Measurements from ENCODE around the gene TBC1D22B. TPM values are rescaled to one million over a fixed set of nuclear protein-coding genes. Genes with fewer than 3 reads are reported as not detected.
A peak's percentile ranks its signal among the peaks of the same experiment; 100 is the strongest.

TBC1D22B gene
- total RNA-seq, 1 experiment from 2014 or later: 6.6 TPM

GRCh38 chr6:37308069-37308815 lies 50.7 kb downstream of the TBC1D22B start:
- Histone ChIP-seq H3K4me3 (no peak overlapping the region), H3K4me1 (replicated peaks) (peaks cover 15% of the 10 kb centered on the region), H3K9me3 (replicated peaks) (no peaks in the 10 kb centered on the region), H3K27me3 (replicated peaks) (no peaks in the 10 kb centered on the region), H3K36me3 (peaks cover 38% of the 10 kb centered on the region), H3K27ac (no peak overlapping the region)
- no peak for DNase-seq (ENCODE audit: low read depth in 1 of 2, low spot score in 2 of 2)

GRCh38 chr6:37309046-37309445 lies 51.5 kb downstream of the TBC1D22B start:
- no peak overlapping the region for H3K4me3 ChIP-seq
- H3K27ac ChIP-seq: no peak overlapping the region
- H3K36me3 ChIP-seq: peaks cover 37% of the 10 kb centered on the region
- H3K27me3 ChIP-seq (replicated peaks): no peaks in the 10 kb centered on the region
- no peaks in the 10 kb centered on the region for H3K9me3 ChIP-seq (replicated peaks)
- peaks cover 15% of the 10 kb centered on the region for H3K4me1 ChIP-seq (replicated peaks)
- no peak for DNase-seq (ENCODE audit: low read depth in 1 of 2, low spot score in 2 of 2)

- no peak for DNase-seq (ENCODE audit: low read depth in 1 of 2, low spot score in 2 of 2)
- Histone ChIP-seq H3K9me3 (replicated peaks) (no peaks in the 10 kb centered on the region), H3K4me1 (replicated peaks) (peaks cover 15% of the 10 kb centered on the region), H3K27me3 (replicated peaks) (no peaks in the 10 kb centered on the region), H3K4me3 (no peak overlapping the region), H3K27ac (no peak overlapping the region), H3K36me3 (peaks cover 40% of the 10 kb centered on the region)
These were observed 52.1 kb downstream of the TBC1D22B start for GRCh38 chr6:37309692-37310091.

- Histone ChIP-seq H3K9me3 (replicated peaks) (no peaks in the 10 kb centered on the region), H3K4me1 (replicated peaks) (peaks cover 15% of the 10 kb centered on the region), H3K36me3 (peaks cover 46% of the 10 kb centered on the region), H3K4me3 (no peak overlapping the region), H3K27ac (no peak overlapping the region), H3K27me3 (replicated peaks) (no peaks in the 10 kb centered on the region)
- no peak for DNase-seq (ENCODE audit: low read depth in 1 of 2, low spot score in 2 of 2)
These were observed 53.4 kb downstream of the TBC1D22B start for GRCh38 chr6:37310966-37311365.

GRCh38 chr6:37311741-37312473 lies 54.3 kb downstream of the TBC1D22B start:
- H3K27ac ChIP-seq: no peak overlapping the region
- no peaks in the 10 kb centered on the region for H3K27me3 ChIP-seq (replicated peaks)
- H3K4me1 ChIP-seq (replicated peaks): peaks cover 15% of the 10 kb centered on the region
- H3K9me3 ChIP-seq (replicated peaks): no peaks in the 10 kb centered on the region
- DNase-seq (ENCODE audit: low read depth in 1 of 2, low spot score in 2 of 2): peak in 1 of 2 experiments; percentile 11
- peaks cover 46% of the 10 kb centered on the region for H3K36me3 ChIP-seq
- no peak overlapping the region for H3K4me3 ChIP-seq

- Histone ChIP-seq H3K9me3 (replicated peaks) (no peaks in the 10 kb centered on the region), H3K4me3 (no peak overlapping the region), H3K27me3 (replicated peaks) (no peaks in the 10 kb centered on the region), H3K27ac (no peak overlapping the region), H3K4me1 (replicated peaks) (peaks cover 15% of the 10 kb centered on the region), H3K36me3 (peaks cover 60% of the 10 kb centered on the region)
- no peak for DNase-seq (ENCODE audit: low read depth in 1 of 2, low spot score in 2 of 2)
These were observed 56.3 kb downstream of the TBC1D22B start for GRCh38 chr6:37313723-37314486.

GRCh38 chr6:37314487-37315156 lies 57.0 kb downstream of the TBC1D22B start:
- no peak for DNase-seq (ENCODE audit: low read depth in 1 of 2, low spot score in 2 of 2)
- Histone ChIP-seq H3K27ac (no peak overlapping the region), H3K27me3 (replicated peaks) (no peaks in the 10 kb centered on the region), H3K9me3 (replicated peaks) (no peaks in the 10 kb centered on the region), H3K4me3 (no peak overlapping the region), H3K4me1 (replicated peaks) (peaks cover 15% of the 10 kb centered on the region), H3K36me3 (peaks cover 63% of the 10 kb centered on the region)

GRCh38 chr6:37315157-37315515 lies 57.6 kb downstream of the TBC1D22B start:
- H3K4me3 ChIP-seq: no peak overlapping the region
- no peaks in the 10 kb centered on the region for H3K27me3 ChIP-seq (replicated peaks)
- no peak for DNase-seq (ENCODE audit: low read depth in 1 of 2, low spot score in 2 of 2)
- no peaks in the 10 kb centered on the region for H3K9me3 ChIP-seq (replicated peaks)
- peaks cover 15% of the 10 kb centered on the region for H3K4me1 ChIP-seq (replicated peaks)
- no peak overlapping the region for H3K27ac ChIP-seq
- peaks cover 68% of the 10 kb centered on the region for H3K36me3 ChIP-seq

- no peaks in the 10 kb centered on the region for H3K27me3 ChIP-seq (replicated peaks)
- H3K36me3 ChIP-seq: peaks cover 74% of the 10 kb centered on the region
- no peaks in the 10 kb centered on the region for H3K9me3 ChIP-seq (replicated peaks)
- peaks cover 15% of the 10 kb centered on the region for H3K4me1 ChIP-seq (replicated peaks)
- no peak overlapping the region for H3K4me3 ChIP-seq
- H3K27ac ChIP-seq: no peak overlapping the region
- no peak for DNase-seq (ENCODE audit: low read depth in 1 of 2, low spot score in 2 of 2)
These were observed 58.5 kb downstream of the TBC1D22B start for GRCh38 chr6:37316071-37316470.

- DNase-seq (ENCODE audit: low read depth in 1 of 2, low spot score in 2 of 2): no peak
- H3K27ac ChIP-seq: no peak overlapping the region
- no peak overlapping the region for H3K4me3 ChIP-seq
- no peaks in the 10 kb centered on the region for H3K9me3 ChIP-seq (replicated peaks)
- H3K36me3 ChIP-seq: peaks cover 81% of the 10 kb centered on the region
- peaks cover 1% of the 10 kb centered on the region; the same call in 1 of the 2 replicates for H3K4me1 ChIP-seq (replicated peaks)
- no peaks in the 10 kb centered on the region for H3K27me3 ChIP-seq (replicated peaks)
These were observed 59.9 kb downstream of the TBC1D22B start for GRCh38 chr6:37317312-37318038.

GRCh38 chr6:37319156-37319555 lies 61.6 kb downstream of the TBC1D22B start:
- no peak for DNase-seq (ENCODE audit: low read depth in 1 of 2, low spot score in 2 of 2)
- H3K27ac ChIP-seq: no peak overlapping the region
- peaks cover 72% of the 10 kb centered on the region for H3K36me3 ChIP-seq
- no peak overlapping the region for H3K4me3 ChIP-seq
- H3K4me1 ChIP-seq (replicated peaks): peaks cover 11% of the 10 kb centered on the region
- no peaks in the 10 kb centered on the region for H3K9me3 ChIP-seq (replicated peaks)
- H3K27me3 ChIP-seq (replicated peaks): no peaks in the 10 kb centered on the region

GRCh38 chr6:37319856-37320480 lies 62.4 kb downstream of the TBC1D22B start:
- H3K27ac ChIP-seq: no peak overlapping the region
- no peak overlapping the region for H3K4me3 ChIP-seq
- H3K36me3 ChIP-seq: peaks cover 63% of the 10 kb centered on the region
- DNase-seq (ENCODE audit: low read depth in 1 of 2, low spot score in 2 of 2): no peak
- no peaks in the 10 kb centered on the region for H3K9me3 ChIP-seq (replicated peaks)
- peaks cover 18% of the 10 kb centered on the region for H3K4me1 ChIP-seq (replicated peaks)
- H3K27me3 ChIP-seq (replicated peaks): no peaks in the 10 kb centered on the region

- peaks cover 59% of the 10 kb centered on the region for H3K36me3 ChIP-seq
- H3K27me3 ChIP-seq (replicated peaks): no peaks in the 10 kb centered on the region
- no peaks in the 10 kb centered on the region for H3K9me3 ChIP-seq (replicated peaks)
- no peak overlapping the region for H3K4me3 ChIP-seq
- no peak for DNase-seq (ENCODE audit: low read depth in 1 of 2, low spot score in 2 of 2)
- H3K27ac ChIP-seq: no peak overlapping the region
- peaks cover 18% of the 10 kb centered on the region for H3K4me1 ChIP-seq (replicated peaks)
These were observed 63.1 kb downstream of the TBC1D22B start for GRCh38 chr6:37320646-37321045.
